G401.6 (cell line): ENCODE measurements around the gene TBC1D1.

Experiments used
- FAIRE-seq: peaks from 2 replicates; lab custom pipeline; 2012; peaks lifted over from hg19 to GRCh38; lab: Jason Lieb, UNC

Gene TBC1D1

GRCh38 chr4:38082424-38083385, 191.8 kb downstream of the TBC1D1 start:
- FAIRE-seq, result no peak

GRCh38 chr4:38084877-38085711, 194.2 kb downstream of the TBC1D1 start:
- FAIRE-seq, result no peak

GRCh38 chr4:38085751-38086150, 194.9 kb downstream of the TBC1D1 start:
- no peak for FAIRE-seq

GRCh38 chr4:38086151-38086848, 195.4 kb downstream of the TBC1D1 start:
- FAIRE-seq, result no peak

- no peak for FAIRE-seq
Observed at GRCh38 chr4:38086849-38087226, 196.0 kb downstream of the TBC1D1 start.

GRCh38 chr4:38088321-38088720, 197.4 kb downstream of the TBC1D1 start:
- FAIRE-seq, result no peak

- FAIRE-seq, result no peak
Observed at GRCh38 chr4:38089961-38090360, 199.1 kb downstream of the TBC1D1 start.

GRCh38 chr4:38090455-38091246, 199.8 kb downstream of the TBC1D1 start:
- FAIRE-seq, result no peak

- FAIRE-seq, result no peak
Observed at GRCh38 chr4:38091636-38092035, 200.8 kb downstream of the TBC1D1 start.

- FAIRE-seq, result no peak
Observed at GRCh38 chr4:38092701-38093100, 201.8 kb downstream of the TBC1D1 start.

- no peak for FAIRE-seq
Observed at GRCh38 chr4:38094419-38094818, 203.5 kb downstream of the TBC1D1 start.

GRCh38 chr4:38095691-38096090, 204.8 kb downstream of the TBC1D1 start:
- no peak for FAIRE-seq

GRCh38 chr4:38097818-38098217, 206.9 kb downstream of the TBC1D1 start:
- no peak for FAIRE-seq

GRCh38 chr4:38099020-38099600, 208.2 kb downstream of the TBC1D1 start:
- no peak for FAIRE-seq

- FAIRE-seq, result no peak
Observed at GRCh38 chr4:38099908-38100407, 209.1 kb downstream of the TBC1D1 start.

GRCh38 chr4:38100474-38101255, 209.8 kb downstream of the TBC1D1 start:
- FAIRE-seq, result no peak

GRCh38 chr4:38101563-38101962, 210.7 kb downstream of the TBC1D1 start:
- no peak for FAIRE-seq

- FAIRE-seq, result no peak
Observed at GRCh38 chr4:38102957-38103588, 212.2 kb downstream of the TBC1D1 start.

- no peak for FAIRE-seq
Observed at GRCh38 chr4:38105475-38106220, 214.8 kb downstream of the TBC1D1 start.
